ENCODE results near the gene ANKIB1.

- TF ChIP-seq CTCF (IDR thresholded peaks at IDR 0.05) (no peak), POLR2A (IDR thresholded peaks at IDR 0.05) (no peak)
These were observed 29.6 kb downstream of the ANKIB1 start for GRCh38 chr7:92275327-92275726.
